KBM-7 (cell line): ENCODE results near the gene PPP1R13B.
"Not testable (repeated sequence)": the region's sequence is repeated elsewhere in the genome, so short reads cannot be mapped to it uniquely, and the experiment has no call there.

Source experiments
- DNase-seq: peaks from one replicate; pipeline ENCODE4 v3.0.0-alpha.2; 2015
- in situ Hi-C: fragments of 300-500 bp; cut with MboI; formaldehyde crosslinking; loops from 2 replicates; pipeline ENCODE4 v1.14.3; 2020; ENCODE audit warnings: low sequenced_read_pairs, low pct_unique_long_range_greater_than_20kb, mixed read lengths

PPP1R13B gene

GRCh38 chr14:103697206-103697602, 150.2 kb downstream of the PPP1R13B start:
- in situ Hi-C loops, result no loop called here
- DNase-seq, result no peak

- in situ Hi-C loops, result no loop called here
- no peak for DNase-seq
Observed at GRCh38 chr14:103696466-103697071, 150.8 kb downstream of the PPP1R13B start.

GRCh38 chr14:103696070-103696402, 151.3 kb downstream of the PPP1R13B start:
- DNase-seq, result no peak
- in situ Hi-C loops, result no loop called here

DNA sequence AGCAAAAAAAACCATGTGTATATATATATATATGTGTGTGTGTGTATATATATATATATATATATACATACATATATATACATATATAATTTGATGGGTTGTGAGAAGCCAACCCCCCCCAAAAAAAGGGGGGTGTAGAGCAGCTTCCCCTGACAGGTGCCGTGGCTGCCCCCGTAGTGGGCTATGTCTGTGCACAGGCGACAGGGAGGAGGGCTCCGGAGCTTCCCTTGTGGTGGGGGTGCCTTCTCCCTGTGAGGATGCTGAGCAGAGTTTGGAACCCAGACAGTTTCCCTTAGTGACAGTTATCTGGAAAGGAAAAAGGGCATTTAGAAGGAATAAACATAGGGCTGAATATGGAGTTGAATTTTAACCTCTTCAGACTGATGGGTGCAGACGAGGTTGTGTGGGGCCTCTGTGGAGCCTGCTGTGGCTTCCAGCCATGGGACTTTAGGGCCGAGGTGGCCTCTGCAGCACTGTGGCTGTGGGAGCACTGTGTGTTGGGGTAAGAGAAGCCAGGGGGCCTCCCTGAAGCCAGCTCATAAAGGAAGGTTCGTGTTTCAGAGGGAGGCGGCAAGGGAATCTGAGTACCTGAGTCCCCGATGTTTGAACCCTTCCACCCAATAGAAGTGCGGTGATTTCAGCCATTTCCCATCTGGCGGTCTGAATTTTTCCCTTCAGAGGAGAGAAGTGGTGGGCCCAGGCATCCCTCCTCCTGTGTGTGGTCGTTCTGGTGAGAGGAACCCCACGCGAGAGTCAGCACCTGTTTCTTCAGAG, 151.9 kb downstream of the PPP1R13B start:
- in situ Hi-C loops, result no loop called here
- DNase-seq, result no peak

GRCh38 chr14:103694572-103695026, 152.8 kb downstream of the PPP1R13B start:
- in situ Hi-C loops, result no loop called here
- no peak for DNase-seq

DNA sequence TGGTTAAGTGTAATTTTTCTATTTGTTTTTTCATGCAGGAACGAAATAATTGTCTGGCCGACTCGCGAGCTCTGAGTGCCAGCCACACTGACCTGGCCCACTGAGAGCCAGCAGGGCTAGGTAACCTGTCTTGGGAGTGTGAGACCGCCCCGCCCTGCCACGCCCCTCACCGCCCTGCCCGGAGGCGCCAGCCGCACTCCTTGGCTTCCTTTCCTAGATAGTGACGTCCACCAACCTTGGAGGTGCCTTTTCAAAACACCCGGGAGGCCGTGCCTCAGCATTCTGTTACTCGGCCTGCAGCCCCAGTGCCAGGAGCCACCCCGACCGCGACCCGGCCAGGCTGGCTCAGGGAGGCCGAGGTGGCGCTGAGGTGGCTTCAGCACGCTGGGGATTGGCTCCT, 153.9 kb downstream of the PPP1R13B start:
- DNase-seq, result no peak
- in situ Hi-C loops, result no loop called here

DNA sequence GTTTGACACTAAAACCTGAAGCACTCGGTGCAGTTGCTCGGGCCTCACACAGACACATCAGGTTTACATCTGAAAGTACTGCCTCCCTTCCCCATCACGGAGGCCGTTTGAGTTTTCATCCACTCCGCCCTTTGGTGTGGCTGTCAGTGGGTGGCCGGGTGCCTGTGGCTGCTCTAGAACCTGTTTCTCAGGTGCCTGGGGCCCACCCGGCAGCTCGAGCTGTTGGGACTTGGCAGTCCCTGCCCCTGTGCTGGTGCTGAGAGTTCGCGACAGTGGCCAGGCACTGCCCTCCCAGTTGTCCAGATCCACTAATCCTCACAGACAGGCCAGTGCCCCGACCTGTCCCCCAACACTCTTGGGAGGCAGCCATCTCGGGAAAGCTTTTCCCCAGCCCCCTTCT, 154.5 kb downstream of the PPP1R13B start:
- DNase-seq, result no peak
- in situ Hi-C loops, result no loop called here

- in situ Hi-C loops, result no loop called here
- no peak for DNase-seq
Observed at GRCh38 chr14:103692159-103692558, 155.2 kb downstream of the PPP1R13B start.

GRCh38 chr14:103691655-103692054, 155.7 kb downstream of the PPP1R13B start:
- in situ Hi-C loops, DNase-seq: not testable (repeated sequence)

DNA sequence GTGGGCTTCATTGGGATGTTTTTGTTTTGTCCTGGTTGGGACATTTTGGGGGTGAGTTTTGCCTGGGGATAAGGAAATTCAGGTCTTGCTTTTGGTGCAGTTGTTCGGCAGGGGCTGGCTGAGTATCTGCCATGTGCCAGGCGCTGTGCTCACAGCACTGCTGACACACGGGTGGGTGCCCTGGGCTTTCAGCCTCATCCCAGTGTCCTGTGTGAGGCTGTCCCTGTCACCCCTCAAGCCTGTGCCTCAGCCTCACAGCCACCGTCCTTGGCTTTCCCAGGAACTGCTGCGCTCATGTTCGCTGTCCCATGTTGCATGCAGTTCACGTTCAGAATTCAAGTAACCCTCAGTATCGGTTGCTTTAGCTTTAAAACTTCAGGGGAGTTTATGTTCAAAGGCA, 157.0 kb downstream of the PPP1R13B start:
- no peak for DNase-seq
- in situ Hi-C loops, result no loop called here

- DNase-seq, result no peak
- in situ Hi-C loops, result no loop called here
Observed at GRCh38 chr14:103688906-103689902, 158.2 kb downstream of the PPP1R13B start.

GRCh38 chr14:103688441-103688840, 158.9 kb downstream of the PPP1R13B start:
- in situ Hi-C loops, result no loop called here

GRCh38 chr14:103687712-103688111, 159.7 kb downstream of the PPP1R13B start:
- DNase-seq, result no peak
- in situ Hi-C loops, result no loop called here

More at GRCh38 chr14:103688441-103688840, 158.9 kb downstream of the PPP1R13B start:
- DNase-seq, result no peak

DNA sequence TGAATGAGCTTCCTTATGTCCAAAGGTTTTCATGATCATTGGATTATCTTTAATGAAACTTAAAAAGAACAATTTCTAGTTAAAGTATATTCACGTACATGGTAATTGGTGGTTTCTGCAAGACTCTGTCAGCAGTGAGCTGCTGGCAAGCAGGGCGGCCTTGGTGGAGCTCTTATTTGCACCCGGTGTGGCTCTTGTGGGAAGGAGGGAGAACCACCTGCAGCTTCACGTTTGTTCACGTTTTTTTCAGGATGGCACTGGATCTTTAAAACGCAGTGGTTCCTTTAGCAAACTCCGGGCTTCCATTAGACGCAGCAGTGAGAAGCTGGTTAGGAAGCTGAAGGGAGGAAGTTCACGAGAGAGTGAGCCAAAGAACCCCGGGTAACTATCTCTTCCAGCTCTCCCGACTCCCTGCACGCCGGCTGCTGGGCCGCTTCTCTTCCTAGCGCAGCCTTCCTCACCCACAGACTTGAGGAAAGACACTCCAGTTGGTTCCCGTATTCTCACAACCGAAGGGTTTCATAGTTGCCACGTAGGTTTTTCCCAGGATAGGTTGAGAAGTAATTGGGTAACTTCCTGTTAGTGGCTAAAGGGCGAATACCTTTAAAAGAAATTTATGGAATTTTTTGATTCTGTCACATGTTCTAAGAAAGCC, 160.4 kb downstream of the PPP1R13B start:
- no peak for DNase-seq
- in situ Hi-C loops, result no loop called here

- DNase-seq, result no peak
- in situ Hi-C loops, result no loop called here
Observed at GRCh38 chr14:103685276-103686211, 161.8 kb downstream of the PPP1R13B start.

DNA sequence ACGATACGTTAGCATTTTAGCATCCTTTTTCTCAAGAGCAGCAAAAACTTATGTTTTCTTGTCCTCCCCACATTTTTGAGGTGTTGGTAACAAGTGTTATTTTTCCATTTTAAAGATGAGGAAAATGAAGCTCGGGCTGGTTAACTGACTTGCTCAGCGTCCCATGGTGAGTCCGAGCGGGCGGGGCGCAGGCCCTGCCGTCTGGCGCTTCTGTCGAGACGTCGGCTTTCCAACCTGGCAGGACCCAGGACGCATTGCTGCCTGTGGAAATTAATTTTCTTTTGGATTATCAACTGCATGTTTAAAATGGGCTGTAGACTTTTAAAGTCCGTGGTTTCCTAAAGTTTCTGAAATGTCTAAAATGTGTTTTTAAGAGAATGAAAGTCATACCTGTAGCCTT, 162.5 kb downstream of the PPP1R13B start:
- in situ Hi-C loops, result no loop called here
- no peak for DNase-seq

DNA sequence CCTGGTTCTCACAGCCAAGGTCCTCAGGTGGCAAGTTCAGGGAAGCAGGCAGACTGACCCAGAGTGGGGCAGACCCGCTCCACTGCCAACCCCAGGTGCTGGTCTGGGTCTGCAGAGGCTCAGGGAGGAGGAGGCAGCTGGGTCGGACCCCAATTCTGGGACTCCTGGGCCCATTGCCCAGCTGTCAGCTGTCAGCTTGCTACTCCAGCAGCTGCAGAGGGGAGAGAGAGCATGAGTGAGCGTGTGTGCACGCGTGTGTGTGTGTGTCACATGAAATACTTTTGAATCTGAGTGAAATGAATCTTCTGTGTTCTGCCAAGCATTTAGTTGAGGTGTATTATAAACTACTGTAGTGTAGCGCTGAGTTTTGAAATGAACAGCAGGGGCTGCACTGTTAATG, 162.9 kb downstream of the PPP1R13B start:
- in situ Hi-C loops, result no loop called here
- no peak for DNase-seq
